GM19455 (cell line): ENCODE measurements around the gene ELMOD1.

Experiments
- ATAC-seq: cut with Tn5 transposase; IDR thresholded peaks from one replicate; pipeline ENCODE4 v1.9.1; 2021; ENCODE audit not compliant: unreplicated experiment

ELMOD1 gene

GRCh38 chr11:107683061-107683460, 92.1 kb downstream of the ELMOD1 start:
- ATAC-seq = no peak

- ATAC-seq = no peak
Observed at GRCh38 chr11:107683807-107684206, 92.9 kb downstream of the ELMOD1 start.

- ATAC-seq = no peak
Observed at GRCh38 chr11:107688322-107688918, 97.5 kb downstream of the ELMOD1 start.

GRCh38 chr11:107689317-107690202, 98.6 kb downstream of the ELMOD1 start:
- ATAC-seq = peak; percentile 82

GRCh38 chr11:107691000-107691750, 100.2 kb downstream of the ELMOD1 start:
- ATAC-seq = no peak

- no peak for ATAC-seq
Observed at GRCh38 chr11:107695446-107695845, 104.5 kb downstream of the ELMOD1 start.

- no peak for ATAC-seq
Observed at GRCh38 chr11:107696140-107696539, 105.2 kb downstream of the ELMOD1 start.

GRCh38 chr11:107697291-107697690, 106.3 kb downstream of the ELMOD1 start:
- ATAC-seq = no peak

- no peak for ATAC-seq
Observed at GRCh38 chr11:107699371-107700285, 108.7 kb downstream of the ELMOD1 start.

- ATAC-seq = no peak
Observed at GRCh38 chr11:107702109-107702660, 111.2 kb downstream of the ELMOD1 start.

- ATAC-seq = no peak
Observed at GRCh38 chr11:107702723-107703122, 111.8 kb downstream of the ELMOD1 start.

- ATAC-seq = no peak
Observed at GRCh38 chr11:107704451-107704850, 113.5 kb downstream of the ELMOD1 start.

- no peak for ATAC-seq
Observed at GRCh38 chr11:107705027-107705426, 114.1 kb downstream of the ELMOD1 start.

- no peak for ATAC-seq
Observed at GRCh38 chr11:107706531-107706930, 115.6 kb downstream of the ELMOD1 start.

GRCh38 chr11:107707215-107707671, 116.3 kb downstream of the ELMOD1 start:
- ATAC-seq = no peak

- no peak for ATAC-seq
Observed at GRCh38 chr11:107707807-107708206, 116.9 kb downstream of the ELMOD1 start.

GRCh38 chr11:107708792-107709191, 117.8 kb downstream of the ELMOD1 start:
- no peak for ATAC-seq

GRCh38 chr11:107710301-107710700, 119.4 kb downstream of the ELMOD1 start:
- ATAC-seq = no peak

- ATAC-seq = no peak
Observed at GRCh38 chr11:107711861-107712755, 121.2 kb downstream of the ELMOD1 start, which contains the start of gene SLN. TSS of gene SLN (minus strand) at chr11:107712056.
